Measurements from ENCODE around the gene SMARCC2. TPM values are rescaled to one million over a fixed set of nuclear protein-coding genes. Genes with fewer than 3 reads are reported as not detected.

The SMARCC2 gene
- polyA plus RNA-seq, 2 of the 4 experiments (the other 2 are of a cell fraction) = 51.9 to 83.9 TPM

GRCh38 chr12:56172839-56173238, 16.4 kb downstream of the SMARCC2 start:
- ChIA-PET POLR2A (interaction anchor here (1.1 to 1.4 kb wide), 2 partner anchors 15 to 49 kb away, joined by 3 to 4 read pairs; partner anchors contain the start of genes MYL6 and RNF41), CTCF (interaction anchor here (5.1 kb wide), 1 partner anchor 16 kb away, joined by 42 read pairs; the partner anchor contains the start of gene SMARCC2)
- DNase-seq (ENCODE audit: low read depth in 1 of 2, low spot score in 1 of 2) (no peak), FAIRE-seq (no peak), ATAC-seq (no peak)
- no peak overlapping the region for H3K27ac ChIP-seq
- no peak overlapping the region for H3K4me3 ChIP-seq
- no peak overlapping the region for H3K4me2 ChIP-seq
- 92% methylated on average over 7 of the region's 7 CpGs for WGBS (ENCODE audit: missing lambda C conversion rate)
- no peaks in the 10 kb centered on the region for H3K9me3 ChIP-seq
- H3K4me1 ChIP-seq = no peaks in the 10 kb centered on the region
- no peak for TF ChIP-seq TP53 (CRISPR knock-in tag; IDR thresholded peaks at IDR 0.05)
- TF ChIP-seq EP300 (IDR thresholded peaks at IDR 0.05) = no peak
- TF ChIP-seq SMC3 (IDR thresholded peaks at IDR 0.05) = no peak
- TF ChIP-seq HMGXB4 (CRISPR knock-in tag; IDR thresholded peaks at IDR 0.05; ENCODE audit: borderline replicate concordance) = no peak
- TF ChIP-seq REST (IDR thresholded peaks at IDR 0.05) = no peak
- TF ChIP-seq PHF8 (IDR thresholded peaks at IDR 0.05; ENCODE audit: borderline replicate concordance, low read depth) = no peak
- TF ChIP-seq HOXB5 (CRISPR knock-in tag; IDR thresholded peaks at IDR 0.05) = no peak
- TF ChIP-seq HOXA7 (CRISPR knock-in tag; IDR thresholded peaks at IDR 0.05) = no peak
- no peak for TF ChIP-seq MYC (IDR thresholded peaks at IDR 0.05; ENCODE audit: borderline replicate concordance, low read length)
- TF ChIP-seq PBX3 (IDR thresholded peaks at IDR 0.05) = no peak
- TF ChIP-seq FOXS1 (CRISPR knock-in tag; IDR thresholded peaks at IDR 0.05) = no peak
- no peak for TF ChIP-seq ATOH8 (CRISPR knock-in tag; IDR thresholded peaks at IDR 0.05; ENCODE audit: low read depth)
- TF ChIP-seq GATA3 (IDR thresholded peaks at IDR 0.05; ENCODE audit: borderline replicate concordance) = no peak
- TF ChIP-seq RNF2 (IDR thresholded peaks at IDR 0.05; ENCODE audit: borderline replicate concordance, low read depth) = no peak
- TF ChIP-seq BCL3 (IDR thresholded peaks at IDR 0.05) = no peak
- no peak for TF ChIP-seq CBX2 (IDR thresholded peaks at IDR 0.05; ENCODE audit: borderline replicate concordance, low read depth)
- no peak for TF ChIP-seq CEBPB (IDR thresholded peaks at IDR 0.05)
- no peak for TF ChIP-seq MAFK (IDR thresholded peaks at IDR 0.05; ENCODE audit: partially characterized antibody)
